ENCODE data around the gene DOK6.
"Not testable (repeated sequence)": the region's sequence is repeated elsewhere in the genome, so short reads cannot be mapped to it uniquely, and the experiment has no call there.

DOK6 gene

GRCh38 chr18:69845593-69846506 lies 445.2 kb downstream of the DOK6 start:
- Mint-ChIP-seq H3K36me3 (ENCODE audit: low read depth) (peaks cover 6% of the 10 kb centered on the region), H3K27me3 (ENCODE audit: low read depth, poor library complexity) (no peaks in the 10 kb centered on the region), H3K27ac (no peak overlapping the region), H3K4me3 (no peak overlapping the region), H3K4me1 (peaks cover 21% of the 10 kb centered on the region), H3K9me3 (no peaks in the 10 kb centered on the region)
- DNase-seq: no peak
- TF ChIP-seq, protein P1, sequence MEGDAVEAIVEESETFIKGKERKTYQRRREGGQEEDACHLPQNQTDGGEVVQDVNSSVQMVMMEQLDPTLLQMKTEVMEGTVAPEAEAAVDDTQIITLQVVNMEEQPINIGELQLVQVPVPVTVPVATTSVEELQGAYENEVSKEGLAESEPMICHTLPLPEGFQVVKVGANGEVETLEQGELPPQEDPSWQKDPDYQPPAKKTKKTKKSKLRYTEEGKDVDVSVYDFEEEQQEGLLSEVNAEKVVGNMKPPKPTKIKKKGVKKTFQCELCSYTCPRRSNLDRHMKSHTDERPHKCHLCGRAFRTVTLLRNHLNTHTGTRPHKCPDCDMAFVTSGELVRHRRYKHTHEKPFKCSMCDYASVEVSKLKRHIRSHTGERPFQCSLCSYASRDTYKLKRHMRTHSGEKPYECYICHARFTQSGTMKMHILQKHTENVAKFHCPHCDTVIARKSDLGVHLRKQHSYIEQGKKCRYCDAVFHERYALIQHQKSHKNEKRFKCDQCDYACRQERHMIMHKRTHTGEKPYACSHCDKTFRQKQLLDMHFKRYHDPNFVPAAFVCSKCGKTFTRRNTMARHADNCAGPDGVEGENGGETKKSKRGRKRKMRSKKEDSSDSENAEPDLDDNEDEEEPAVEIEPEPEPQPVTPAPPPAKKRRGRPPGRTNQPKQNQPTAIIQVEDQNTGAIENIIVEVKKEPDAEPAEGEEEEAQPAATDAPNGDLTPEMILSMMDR (IDR thresholded peaks at IDR 0.05): no peak

- TF ChIP-seq, protein P1 (IDR thresholded peaks at IDR 0.05): no peak
- H3K27ac Mint-ChIP-seq: no peak overlapping the region
- H3K36me3 Mint-ChIP-seq (ENCODE audit: low read depth): no peaks in the 10 kb centered on the region
- H3K4me1 Mint-ChIP-seq: no peaks in the 10 kb centered on the region
- no peak overlapping the region for H3K4me3 Mint-ChIP-seq
- H3K9me3 Mint-ChIP-seq: no peaks in the 10 kb centered on the region
- no peaks in the 10 kb centered on the region for H3K27me3 Mint-ChIP-seq (ENCODE audit: low read depth, poor library complexity)
- DNase-seq: no peak
These were observed 452.4 kb downstream of the DOK6 start for GRCh38 chr18:69853051-69853450.

DNA sequence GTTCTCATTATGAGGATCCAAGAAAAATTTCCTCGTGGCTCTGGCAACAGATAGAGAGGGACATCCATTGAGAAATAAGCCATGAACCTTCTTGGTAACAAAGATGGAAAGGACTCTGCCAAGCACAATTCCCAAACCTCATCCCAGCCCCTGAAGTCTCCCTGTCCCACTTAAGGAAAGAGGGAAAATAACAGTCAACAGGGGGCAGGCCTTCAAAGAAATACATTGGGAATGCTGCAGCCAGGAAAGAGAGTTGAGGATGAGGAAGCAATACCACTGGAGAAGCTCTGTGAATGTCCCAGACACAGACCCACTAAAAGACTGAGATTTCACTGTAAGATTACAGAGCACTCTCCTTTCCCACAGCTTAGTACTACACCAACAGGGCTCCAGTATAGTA lies 453.8 kb downstream of the DOK6 start:
- no peaks in the 10 kb centered on the region for H3K36me3 Mint-ChIP-seq (ENCODE audit: low read depth)
- no peaks in the 10 kb centered on the region for H3K27me3 Mint-ChIP-seq (ENCODE audit: low read depth, poor library complexity)
- no peak overlapping the region for H3K27ac Mint-ChIP-seq
- no peak overlapping the region for H3K4me3 Mint-ChIP-seq
- DNase-seq: no peak
- TF ChIP-seq, protein P1 (IDR thresholded peaks at IDR 0.05): no peak
- no peaks in the 10 kb centered on the region for H3K4me1 Mint-ChIP-seq
- H3K9me3 Mint-ChIP-seq: no peaks in the 10 kb centered on the region

DNA sequence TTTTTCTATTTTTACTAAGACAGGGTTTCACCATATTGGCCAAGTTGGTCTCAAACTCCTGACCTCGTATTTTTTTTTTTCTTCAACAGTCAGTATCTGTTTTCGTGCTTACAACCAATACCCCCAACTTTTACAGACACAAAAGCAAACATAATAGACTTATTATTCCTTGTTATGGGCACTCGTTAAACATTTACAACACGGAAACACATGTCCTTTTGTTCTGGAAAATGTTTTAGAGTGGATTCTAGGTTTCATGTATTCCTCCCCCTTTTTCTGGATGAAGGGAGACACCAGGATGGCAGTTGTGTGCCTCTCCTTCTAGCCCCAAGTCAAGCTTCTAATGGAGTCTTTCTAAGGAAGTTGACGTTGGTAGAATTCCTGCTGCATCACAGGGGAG lies 458.2 kb downstream of the DOK6 start:
- no peak for DNase-seq
- Mint-ChIP-seq H3K4me1 (no peaks in the 10 kb centered on the region), H3K9me3 (no peaks in the 10 kb centered on the region), H3K36me3 (ENCODE audit: low read depth) (no peaks in the 10 kb centered on the region), H3K27me3 (ENCODE audit: low read depth, poor library complexity) (no peaks in the 10 kb centered on the region), H3K27ac (no peak overlapping the region), H3K4me3 (no peak overlapping the region)
- TF ChIP-seq, protein P1 (IDR thresholded peaks at IDR 0.05): no peak

- not testable (repeated sequence) for H3K36me3 Mint-ChIP-seq (ENCODE audit: low read depth); H3K27me3 Mint-ChIP-seq (ENCODE audit: low read depth, poor library complexity); H3K4me3 Mint-ChIP-seq; H3K4me1 Mint-ChIP-seq; DNase-seq; H3K9me3 Mint-ChIP-seq; H3K27ac Mint-ChIP-seq
These were observed 464.1 kb downstream of the DOK6 start for GRCh38 chr18:69864802-69865201.

DNA sequence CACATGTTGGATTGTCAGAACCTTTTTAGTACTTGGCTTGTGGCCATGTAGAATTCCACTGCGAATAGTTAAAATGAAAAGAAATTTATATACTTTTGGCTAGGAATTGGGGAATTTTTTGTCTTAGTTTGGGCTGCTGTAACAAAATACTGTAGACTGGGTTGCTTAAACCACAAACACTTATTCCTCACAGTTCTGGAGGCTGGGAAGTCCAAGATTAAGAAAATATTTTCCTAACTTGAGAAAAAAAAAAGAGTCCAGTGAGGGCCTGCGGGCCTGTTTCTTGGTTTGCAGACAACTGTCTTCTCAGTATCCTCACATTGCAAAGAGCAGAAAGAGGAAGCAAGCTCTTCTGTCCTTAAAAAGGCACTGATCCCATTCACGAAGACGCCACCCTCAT lies 465.1 kb downstream of the DOK6 start:
- no peaks in the 10 kb centered on the region for H3K27me3 Mint-ChIP-seq (ENCODE audit: low read depth, poor library complexity)
- no peaks in the 10 kb centered on the region for H3K36me3 Mint-ChIP-seq (ENCODE audit: low read depth)
- no peak overlapping the region for H3K4me3 Mint-ChIP-seq
- H3K4me1 Mint-ChIP-seq: no peaks in the 10 kb centered on the region
- no peak overlapping the region for H3K27ac Mint-ChIP-seq
- TF ChIP-seq, protein P1 (IDR thresholded peaks at IDR 0.05): no peak
- no peaks in the 10 kb centered on the region for H3K9me3 Mint-ChIP-seq
- DNase-seq: no peak

Measured in nephron progenitor cell (in vitro differentiated cells).